Measurements from ENCODE around the gene OXSR1. TPM values are rescaled to one million over a fixed set of nuclear protein-coding genes. Genes with fewer than 3 reads are reported as not detected.
"Not testable (repeated sequence)": the region's sequence is repeated elsewhere in the genome, so short reads cannot be mapped to it uniquely, and the experiment has no call there.

OXSR1 gene
- total RNA-seq, 5 donors from 2014 or later (not counting 1 experiment from before 2014, with no cell fraction given) = 30.7 to 40.4 (median 37.4) TPM

GRCh38 chr3:38289286-38290217 is 124.2 kb downstream of the OXSR1 start:
- peak overlapping the region in 1 of 3 donors; percentile 22 for H3K4me3 Mint-ChIP-seq
- H3K9me3 Mint-ChIP-seq; DNase-seq; H3K27me3 ChIP-seq (replicated peaks in 1 of 2; ENCODE audit: control insufficient read depth in 2 of 2, extremely low read depth in 1 of 2, insufficient read depth in 2 of 2, low read length in 1 of 2); H3K4me3 ChIP-seq (ENCODE audit: control insufficient read depth in 1 of 2, extremely low read depth in 1 of 2, low read length in 1 of 2); ATAC-seq (replicated peaks in 1 of 4); H3K36me3 ChIP-seq (ENCODE audit: control insufficient read depth in 2 of 2, extremely low read depth in 1 of 2, insufficient read depth in 1 of 2, low read length in 1 of 2); H3K27me3 Mint-ChIP-seq; H3K9me3 ChIP-seq; H3K4me1 Mint-ChIP-seq; POLR2A ChIA-PET; H3K27ac Mint-ChIP-seq; H3K4me1 ChIP-seq (ENCODE audit: control insufficient read depth in 1 of 2, extremely low read depth in 1 of 2, insufficient read depth in 2 of 2, low read length in 2 of 2); H3K36me3 Mint-ChIP-seq; H3K27ac ChIP-seq (ENCODE audit: low read length): not testable (repeated sequence)
- WGBS (ENCODE audit: insufficient coverage) = 87% methylated on average over 12 of the region's 16 CpGs
- CTCF ChIA-PET = interaction anchor here in 1 of 2 donors (0.5 kb wide), 1 partner anchor 42 kb away, joined by 8 read pairs; no protein-coding TSS in a partner anchor

- H3K36me3 ChIP-seq (ENCODE audit: control insufficient read depth in 2 of 2, extremely low read depth in 1 of 2, insufficient read depth in 1 of 2, low read length in 1 of 2); DNase-seq; POLR2A ChIA-PET; H3K4me3 Mint-ChIP-seq; H3K27me3 ChIP-seq (replicated peaks in 1 of 2; ENCODE audit: control insufficient read depth in 2 of 2, extremely low read depth in 1 of 2, insufficient read depth in 2 of 2, low read length in 1 of 2); H3K36me3 Mint-ChIP-seq; H3K27ac ChIP-seq (ENCODE audit: low read length); H3K9me3 Mint-ChIP-seq; ATAC-seq (replicated peaks in 1 of 4); H3K9me3 ChIP-seq; H3K4me1 ChIP-seq (ENCODE audit: control insufficient read depth in 1 of 2, extremely low read depth in 1 of 2, insufficient read depth in 2 of 2, low read length in 2 of 2); H3K4me1 Mint-ChIP-seq; H3K27ac Mint-ChIP-seq; H3K27me3 Mint-ChIP-seq; H3K4me3 ChIP-seq (ENCODE audit: control insufficient read depth in 1 of 2, extremely low read depth in 1 of 2, low read length in 1 of 2): not testable (repeated sequence)
- CTCF ChIA-PET = interaction anchor here in 1 of 2 donors (1.4 kb wide), 1 partner anchor 180 kb away, joined by 4 read pairs; no protein-coding TSS in a partner anchor
- 70% methylated on average over 2 of the region's 4 CpGs for WGBS (ENCODE audit: insufficient coverage)
Observed at GRCh38 chr3:38297053-38297452, 131.7 kb downstream of the OXSR1 start.

- H3K9me3 ChIP-seq = no peaks in the 10 kb centered on the region
- CTCF ChIA-PET = interaction anchor here in 1 of 2 donors (0.7 to 1.4 kb wide), 3 partner anchors 9 to 323 kb away, joined by 3 to 4 read pairs (median 3); no protein-coding TSS in a partner anchor
- Mint-ChIP-seq H3K4me1 (no peaks in the 10 kb centered on the region), H3K27ac (no peak overlapping the region), H3K9me3 (no peaks in the 10 kb centered on the region), H3K27me3 (no peaks in the 10 kb centered on the region), H3K4me3 (no peak overlapping the region), H3K36me3 (no peaks in the 10 kb centered on the region)
- ATAC-seq (replicated peaks in 1 of 4) = no peak
- no peak overlapping the region for H3K4me3 ChIP-seq (ENCODE audit: control insufficient read depth in 1 of 2, extremely low read depth in 1 of 2, low read length in 1 of 2)
- POLR2A ChIA-PET = no interaction called here
- no peaks in the 10 kb centered on the region for H3K4me1 ChIP-seq (ENCODE audit: control insufficient read depth in 1 of 2, extremely low read depth in 1 of 2, insufficient read depth in 2 of 2, low read length in 2 of 2)
- no peaks in the 10 kb centered on the region for H3K36me3 ChIP-seq (ENCODE audit: control insufficient read depth in 2 of 2, extremely low read depth in 1 of 2, insufficient read depth in 1 of 2, low read length in 1 of 2)
- DNase-seq = no peak
- no peak overlapping the region for H3K27ac ChIP-seq (ENCODE audit: low read length)
- peaks cover 0 to 5% of the 10 kb centered on the region in 2 experiments for H3K27me3 ChIP-seq (replicated peaks in 1 of 2; ENCODE audit: control insufficient read depth in 2 of 2, extremely low read depth in 1 of 2, insufficient read depth in 2 of 2, low read length in 1 of 2)
Observed at GRCh38 chr3:38297537-38297936, 132.2 kb downstream of the OXSR1 start.

GRCh38 chr3:38297947-38298711 is 132.8 kb downstream of the OXSR1 start:
- H3K4me3 Mint-ChIP-seq = no peak overlapping the region
- H3K27me3 ChIP-seq (replicated peaks in 1 of 2; ENCODE audit: control insufficient read depth in 2 of 2, extremely low read depth in 1 of 2, insufficient read depth in 2 of 2, low read length in 1 of 2) = peaks cover 0 to 3% of the 10 kb centered on the region in 2 experiments
- ChIA-PET POLR2A (interaction anchor here in 1 of 2 donors (0.7 kb wide), 1 partner anchor 342 kb away, joined by 6 read pairs; no protein-coding TSS in a partner anchor), CTCF (interaction anchor here in 1 of 2 donors (0.7 to 1.4 kb wide), 4 partner anchors 10 to 324 kb away, joined by 3 to 4 read pairs (median 3); no protein-coding TSS in a partner anchor)
- no peaks in the 10 kb centered on the region for H3K9me3 Mint-ChIP-seq
- H3K27ac Mint-ChIP-seq = no peak overlapping the region
- H3K27me3 Mint-ChIP-seq = no peaks in the 10 kb centered on the region
- no peaks in the 10 kb centered on the region for H3K36me3 ChIP-seq (ENCODE audit: control insufficient read depth in 2 of 2, extremely low read depth in 1 of 2, insufficient read depth in 1 of 2, low read length in 1 of 2)
- no peak overlapping the region for H3K27ac ChIP-seq (ENCODE audit: low read length)
- no peaks in the 10 kb centered on the region for H3K9me3 ChIP-seq
- H3K4me1 ChIP-seq (ENCODE audit: control insufficient read depth in 1 of 2, extremely low read depth in 1 of 2, insufficient read depth in 2 of 2, low read length in 2 of 2) = no peaks in the 10 kb centered on the region
- WGBS (ENCODE audit: insufficient coverage) = no CpG with 5 or more reads among the region's 5 CpGs
- H3K4me1 Mint-ChIP-seq = no peaks in the 10 kb centered on the region
- ATAC-seq (replicated peaks in 1 of 4) (no peak), DNase-seq (peak in 1 of 35 experiments; percentile 14)
- H3K36me3 Mint-ChIP-seq = no peaks in the 10 kb centered on the region
- H3K4me3 ChIP-seq (ENCODE audit: control insufficient read depth in 1 of 2, extremely low read depth in 1 of 2, low read length in 1 of 2) = no peak overlapping the region

Other genes starting within 250 kb of the OXSR1 start
- gene VILL, start 174.8 kb upstream of the OXSR1 start, total RNA-seq = 10 to 100 TPM; 26.6 to 44.6 (median 42.1) TPM
- 10 to 100 TPM; 31.3 to 91.0 (median 75.7) TPM for gene PLCD1, start 135.9 kb upstream of the OXSR1 start, total RNA-seq
- gene DLEC1, start 126.3 kb upstream of the OXSR1 start, total RNA-seq = 10 to 100 TPM in 3 of 5 donors, 1 to 10 TPM in 2; 4.7 to 21.7 (median 17.8) TPM
- gene ACAA1, start 28.4 kb upstream of the OXSR1 start, total RNA-seq = 10 to 100 TPM; 70.7 to 97.1 (median 90.8) TPM
- gene MYD88, start 26.9 kb upstream of the OXSR1 start, total RNA-seq = 10 to 100 TPM; 32.4 to 68.5 (median 56.6) TPM
- gene SLC22A13, start 100.3 kb downstream of the OXSR1 start, total RNA-seq = under 1 TPM; 0.35 to 0.79 (median 0.68) TPM
- gene SLC22A14, start 116.8 kb downstream of the OXSR1 start, total RNA-seq = under 1 TPM in 1 of 5 donors, not detected in 4; 0.10 TPM
- gene XYLB, start 181.2 kb downstream of the OXSR1 start, total RNA-seq = 1 to 10 TPM in 3 of 5 donors, under 1 TPM in 2; 0.59 to 1.9 (median 1.0) TPM